ENCODE measurements around the gene SOX8.

- TF ChIP-seq CTCF (IDR thresholded peaks at IDR 0.05), result no peak
- no peak for TF ChIP-seq POLR2A (IDR thresholded peaks at IDR 0.05)
Observed at GRCh38 chr16:935684-936083, 45.9 kb upstream of the SOX8 start.
